DOHH2 (cell line): ENCODE results near the gene SEMA4C.

Experiments
- H3F3A ChIP-seq: fragments of 200-600 bp; sonication (generic), shearing (Covaris generic); 2 replicates; pipeline ENCODE4 v1.6.0; 2016; ENCODE audit warnings: antibody characterized with exemption, mild to moderate bottlenecking; ENCODE audit not compliant: control insufficient read depth, insufficient read depth
- H3K27ac ChIP-seq: fragments of 200-600 bp; sonication (generic); 2 replicates; pipeline ENCODE4 v1.5.1; 2014; ENCODE audit warnings: low read depth, mild to moderate bottlenecking, low read length, moderate library complexity
- H3K27me3 ChIP-seq: fragments of 200-600 bp; sonication (generic); 2 replicates; pipeline ENCODE4 v1.6.1; 2014; ENCODE audit warnings: mild to moderate bottlenecking, low read length, mixed read lengths; ENCODE audit not compliant: control insufficient read depth
- H3K36me3 ChIP-seq: fragments of 200-600 bp; sonication (generic); 2 replicates; pipeline ENCODE4 v1.6.1; 2014; ENCODE audit warnings: mild to moderate bottlenecking, low read length, moderate library complexity, mixed read lengths; ENCODE audit not compliant: control insufficient read depth
- H3K4me1 ChIP-seq: fragments of 200-600 bp; sonication (generic); 2 replicates; pipeline ENCODE4 v1.6.1; 2014; ENCODE audit warnings: mild to moderate bottlenecking, low read length, mixed read lengths; ENCODE audit not compliant: control insufficient read depth
- H3K4me2 ChIP-seq: fragments of 200-600 bp; sonication (generic); 2 replicates; pipeline ENCODE4 v1.6.0; 2014; ENCODE audit warnings: mild to moderate bottlenecking, low read length, moderate library complexity
- H3K4me3 ChIP-seq: fragments of 200-600 bp; sonication (generic); 2 replicates; pipeline ENCODE4 v1.5.1; 2014; ENCODE audit warnings: mild to moderate bottlenecking, low read length, mixed read lengths
- H3K79me2 ChIP-seq: fragments of 200-600 bp; sonication (generic); 2 replicates; pipeline ENCODE4 v1.6.1; 2014; ENCODE audit warnings: mild to moderate bottlenecking, low read length, mixed read lengths; ENCODE audit not compliant: control insufficient read depth
- H3K9me2 ChIP-seq: fragments of 200-600 bp; sonication (generic); replicated peaks from 2 replicates; pipeline ENCODE4 v1.6.1; 2014; ENCODE audit warnings: mild to moderate bottlenecking, low read length, mixed read lengths; ENCODE audit not compliant: control insufficient read depth
- H3K9me3 ChIP-seq: fragments of 200-600 bp; sonication (generic); 2 replicates; pipeline ENCODE4 v1.6.1; 2014; ENCODE audit warnings: antibody characterized with exemption, low read length, mixed read lengths; ENCODE audit not compliant: control insufficient read depth, insufficient read depth
- H4K20me1 ChIP-seq: fragments of 200-600 bp; sonication (generic); 2 replicates; pipeline ENCODE4 v1.6.0; 2014; ENCODE audit warnings: low read depth, mild to moderate bottlenecking, antibody characterized with exemption, low read length, moderate library complexity; ENCODE audit not compliant: control insufficient read depth, insufficient read depth
- CTCF ChIP-seq: fragments of 200-600 bp; sonication (generic); IDR thresholded peaks from one replicate; pipeline ENCODE4 v1.5.1; 2014; ENCODE audit warnings: antibody characterized with exemption, mild to moderate bottlenecking, low read depth, low read length; ENCODE audit not compliant: poor library complexity, severe bottlenecking
- EZH2phosphoT487 ChIP-seq: fragments of 200-600 bp; sonication (generic); IDR thresholded peaks from 2 replicates; pipeline ENCODE4 v1.6.1; 2017; ENCODE audit warnings: borderline replicate concordance, mild to moderate bottlenecking, antibody characterized with exemption, low read length, moderate library complexity, mixed read lengths

The SEMA4C gene

GRCh38 chr2:96909611-96910021 lies 39.7 kb upstream of the SEMA4C start:
- no peaks in the 10 kb centered on the region for H3K79me2 ChIP-seq
- no peak overlapping the region for H3K4me3 ChIP-seq
- H3K4me1 ChIP-seq: peaks cover 9% of the 10 kb centered on the region
- no peak for TF ChIP-seq CTCF
- TF ChIP-seq EZH2phosphoT487: no peak
- H3K36me3 ChIP-seq: no peaks in the 10 kb centered on the region
- peaks cover 6% of the 10 kb centered on the region; the same call in 1 of the 2 replicates for H3K27me3 ChIP-seq
- no peaks in the 10 kb centered on the region for H3K9me3 ChIP-seq
- H3K4me2 ChIP-seq: no peak overlapping the region
- no peaks in the 10 kb centered on the region for H4K20me1 ChIP-seq
- no peak overlapping the region for H3K27ac ChIP-seq
- no peaks in the 10 kb centered on the region for H3F3A ChIP-seq
- no peaks in the 10 kb centered on the region for H3K9me2 ChIP-seq

- Histone ChIP-seq H4K20me1 (no peaks in the 10 kb centered on the region), H3F3A (no peaks in the 10 kb centered on the region), H3K9me2 (no peaks in the 10 kb centered on the region), H3K36me3 (no peaks in the 10 kb centered on the region), H3K4me2 (no peak overlapping the region), H3K4me3 (no peak overlapping the region), H3K27ac (no peak overlapping the region), H3K9me3 (no peaks in the 10 kb centered on the region), H3K79me2 (no peaks in the 10 kb centered on the region), H3K27me3 (peaks cover 3% of the 10 kb centered on the region; the same call in 1 of the 2 replicates), H3K4me1 (no peaks in the 10 kb centered on the region)
- TF ChIP-seq CTCF: no peak
- TF ChIP-seq EZH2phosphoT487: no peak
Measured at GRCh38 chr2:96907115-96908041, 37.5 kb upstream of the SEMA4C start.

GRCh38 chr2:96906729-96907114 lies 36.8 kb upstream of the SEMA4C start:
- Histone ChIP-seq H3K4me3 (no peak overlapping the region), H3K9me3 (no peaks in the 10 kb centered on the region), H3K79me2 (no peaks in the 10 kb centered on the region), H3K9me2 (no peaks in the 10 kb centered on the region), H3K4me1 (no peaks in the 10 kb centered on the region), H3F3A (no peaks in the 10 kb centered on the region), H3K27ac (no peak overlapping the region), H4K20me1 (no peaks in the 10 kb centered on the region), H3K4me2 (no peak overlapping the region), H3K27me3 (peaks cover 3% of the 10 kb centered on the region; the same call in 1 of the 2 replicates), H3K36me3 (no peaks in the 10 kb centered on the region)
- no peak for TF ChIP-seq CTCF
- no peak for TF ChIP-seq EZH2phosphoT487
